HG03432 (cell line): ENCODE measurements around the gene HECTD4.
"Not testable (repeated sequence)": the region's sequence is repeated elsewhere in the genome, so short reads cannot be mapped to it uniquely, and the experiment has no call there.

Experiments
- ATAC-seq: cut with Tn5 transposase; IDR thresholded peaks from one replicate; pipeline ENCODE4 v1.9.1; 2021; ENCODE audit warnings: mild to moderate bottlenecking, moderate library complexity; ENCODE audit not compliant: unreplicated experiment

The HECTD4 gene, protein sequence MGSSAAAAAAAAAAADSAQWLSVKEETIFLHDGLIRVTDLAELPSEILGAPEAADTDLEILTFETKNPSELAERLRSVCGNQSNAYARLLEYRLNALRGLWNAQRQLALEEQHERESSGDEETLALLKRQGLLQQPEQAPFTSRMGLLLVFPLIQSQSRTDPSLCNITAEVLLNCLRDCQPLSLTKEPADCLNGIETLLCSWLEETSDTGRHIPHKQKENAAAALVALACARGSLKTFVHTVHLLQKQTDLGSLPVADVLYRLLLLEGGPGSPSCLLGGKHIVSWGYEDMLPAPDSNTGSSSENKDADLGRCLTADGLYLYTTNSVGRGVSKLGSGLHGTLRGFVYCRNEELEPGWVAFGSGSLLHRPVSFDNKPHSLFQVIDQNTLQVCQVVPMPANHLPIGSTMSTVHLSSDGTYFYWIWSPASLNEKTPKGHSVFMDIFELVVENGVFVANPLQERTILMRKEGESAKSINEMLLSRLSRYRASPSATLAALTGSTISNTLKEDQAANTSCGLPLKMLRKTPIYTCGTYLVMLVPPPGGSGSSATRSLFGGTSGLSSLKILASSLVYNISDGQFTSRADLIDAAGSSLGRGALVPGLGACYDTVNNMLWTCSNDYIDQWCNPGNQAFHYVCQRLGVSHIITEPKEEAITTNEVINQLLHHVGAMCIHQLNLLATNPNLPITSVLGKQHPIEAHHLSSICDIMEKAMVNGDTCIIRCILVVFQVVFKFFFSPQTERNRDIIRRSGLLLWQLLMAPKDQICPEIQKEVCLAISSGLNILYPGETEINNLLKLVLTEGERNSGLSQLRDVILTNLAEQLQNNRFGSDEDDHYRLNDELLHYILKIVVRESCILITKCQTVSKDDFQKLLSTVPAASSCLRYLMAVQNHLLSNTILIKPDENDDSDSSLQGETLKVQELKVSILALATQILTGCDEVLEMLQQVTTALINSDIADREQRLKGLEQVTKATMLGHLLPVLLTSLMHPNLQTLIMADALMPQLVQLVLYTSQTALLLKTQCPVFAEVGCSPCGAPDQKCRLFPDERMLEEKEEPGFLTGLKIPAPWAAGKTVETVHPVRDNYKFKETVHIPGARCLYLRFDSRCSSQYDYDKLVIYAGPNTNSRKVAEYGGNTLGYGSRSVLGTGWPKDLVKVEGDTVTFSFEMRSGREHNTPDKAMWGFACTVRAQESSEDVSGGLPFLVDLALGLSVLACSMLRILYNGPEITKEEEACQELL (N-terminal part only)

DNA sequence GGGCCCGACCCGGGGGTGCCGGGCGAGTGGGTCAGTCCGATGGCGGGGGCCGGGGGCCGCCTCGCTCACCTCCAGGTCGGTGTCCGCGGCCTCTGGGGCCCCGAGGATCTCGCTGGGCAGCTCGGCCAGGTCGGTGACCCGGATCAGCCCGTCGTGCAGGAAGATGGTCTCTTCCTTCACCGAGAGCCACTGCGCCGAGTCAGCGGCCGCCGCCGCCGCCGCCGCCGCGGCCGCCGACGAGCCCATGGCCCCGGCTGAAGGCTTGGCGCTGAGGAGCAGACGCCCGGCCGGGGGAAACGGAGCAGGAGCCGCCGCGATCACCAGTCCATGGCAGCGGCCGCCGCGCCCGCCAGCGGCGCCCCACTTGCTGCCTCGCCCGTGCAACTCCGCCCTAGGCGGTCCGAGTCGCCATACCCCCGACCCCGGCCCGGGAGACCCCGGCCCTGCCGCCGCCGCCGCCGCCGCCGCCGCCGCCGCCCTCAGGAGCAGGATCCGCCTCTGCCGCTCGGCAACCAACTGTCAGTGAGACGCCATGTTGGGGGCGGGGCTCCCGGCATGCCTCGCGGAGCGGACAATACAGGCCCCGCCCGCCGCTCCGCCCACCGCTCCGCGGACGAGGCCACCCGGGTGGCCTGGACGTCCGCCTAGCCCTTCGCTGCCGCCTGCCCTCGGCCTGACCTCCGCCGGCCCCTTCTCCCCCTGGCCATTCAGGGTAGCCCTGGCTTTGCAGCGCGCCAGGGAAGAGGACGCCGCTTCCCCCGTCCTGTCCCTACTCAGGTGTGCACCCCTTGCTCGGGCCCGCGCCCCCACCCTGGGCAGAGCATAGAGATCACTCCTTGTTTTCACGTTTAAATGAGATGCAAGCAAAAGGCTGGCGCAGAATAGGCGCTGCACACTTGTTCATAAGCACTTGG, at the start of gene HECTD4:
Gene HECTD4 (minus strand): TSS at position 549 of the 914 bp plus-strand sequence. CDS start 303 bp downstream, at position 246.
- ATAC-seq = peak; percentile 91

DNA sequence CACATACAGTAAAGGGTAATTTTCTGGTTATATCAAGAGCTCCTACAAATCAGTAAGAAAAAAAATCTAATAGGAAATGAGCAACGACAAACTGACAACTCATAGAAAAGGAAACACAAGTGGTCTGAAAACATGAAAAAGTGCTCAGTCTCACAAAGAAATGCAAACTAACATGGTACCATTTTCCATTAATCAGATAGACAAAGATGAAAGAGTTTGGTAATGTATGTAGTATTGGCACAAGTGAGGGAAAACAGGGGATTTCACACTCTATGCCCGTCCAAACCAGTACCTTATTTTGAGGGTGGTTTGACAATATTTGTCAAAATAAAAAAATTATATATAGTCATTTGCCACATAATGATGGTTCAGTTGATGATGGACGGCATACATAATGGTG, 49.7 kb upstream of the HECTD4 start:
- no peak for ATAC-seq

DNA sequence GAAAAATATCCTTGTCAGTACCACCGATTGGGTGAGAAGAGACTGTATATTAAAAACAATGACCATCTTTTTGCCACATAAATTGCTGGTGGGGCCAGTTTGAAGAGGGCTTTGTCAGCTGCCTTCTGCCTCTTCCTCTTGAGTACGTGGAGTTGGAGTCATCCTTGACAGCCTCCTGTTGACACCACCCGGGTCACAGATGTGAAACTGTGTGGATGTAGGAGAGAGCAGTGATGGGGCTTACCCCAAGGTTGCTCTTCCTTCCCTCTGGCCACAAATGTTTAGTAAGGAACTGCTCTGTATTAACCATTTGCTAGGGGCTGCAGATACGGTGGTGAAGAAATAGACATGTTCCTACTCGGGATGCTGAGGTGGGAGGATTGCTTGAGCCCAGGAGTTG, 48.7 kb upstream of the HECTD4 start:
- no peak for ATAC-seq

DNA sequence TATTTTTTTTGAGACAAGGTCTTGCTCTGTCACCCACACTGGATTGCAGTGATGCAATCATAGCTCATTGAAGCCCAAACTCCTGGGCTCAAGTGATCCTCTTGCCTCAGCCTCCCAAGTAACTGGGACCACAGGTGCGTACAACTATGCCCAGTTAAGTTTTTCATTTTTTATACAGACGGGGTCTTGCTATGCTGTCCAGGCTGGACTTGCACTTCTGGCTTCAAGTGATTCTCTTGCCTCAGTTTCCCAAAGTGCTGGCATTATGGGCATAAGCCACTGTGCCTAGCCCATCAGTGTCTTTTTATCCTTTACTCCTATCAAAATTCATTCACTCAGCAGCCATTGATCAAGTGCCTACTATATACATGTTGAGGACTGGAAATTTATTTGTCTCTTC, 45.5 kb upstream of the HECTD4 start:
- no peak for ATAC-seq

DNA sequence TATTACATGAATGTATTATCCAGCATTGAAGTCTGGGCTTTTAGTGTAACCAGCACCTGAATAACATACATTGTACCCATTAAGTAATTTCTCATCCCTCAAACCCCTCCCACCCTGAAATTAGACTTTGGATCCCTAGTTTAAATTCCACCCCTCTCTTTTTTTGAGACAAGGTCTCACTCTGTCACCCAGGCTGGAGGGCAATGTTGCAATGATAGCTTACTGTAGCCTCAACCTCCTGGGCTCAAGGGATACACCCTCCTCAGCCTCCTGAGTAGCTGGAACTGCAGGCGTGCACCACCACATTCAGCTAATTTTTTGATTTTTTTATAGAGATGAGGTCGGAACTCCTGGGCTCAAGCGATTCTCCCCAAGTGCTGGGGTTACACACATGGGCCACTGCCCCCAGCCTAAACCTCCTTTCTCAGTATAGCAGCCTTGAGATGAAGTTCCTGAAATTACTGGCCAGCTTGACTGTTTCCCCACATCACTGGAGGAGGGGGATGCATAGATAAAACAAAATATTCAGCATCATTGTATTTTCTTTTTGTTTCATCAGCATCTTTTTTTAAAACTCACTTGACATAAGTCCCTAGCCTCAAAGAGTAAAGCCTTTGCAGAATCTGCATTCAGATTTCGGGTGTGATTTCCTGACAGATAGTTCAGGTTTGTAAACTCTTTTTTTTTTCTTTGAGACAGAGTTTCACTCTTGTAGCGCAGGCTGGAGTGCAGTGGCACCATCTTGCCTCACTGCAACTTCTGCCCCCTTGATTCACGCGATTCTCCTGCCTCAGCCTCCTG, 43.6 kb upstream of the HECTD4 start:
- no peak for ATAC-seq

DNA sequence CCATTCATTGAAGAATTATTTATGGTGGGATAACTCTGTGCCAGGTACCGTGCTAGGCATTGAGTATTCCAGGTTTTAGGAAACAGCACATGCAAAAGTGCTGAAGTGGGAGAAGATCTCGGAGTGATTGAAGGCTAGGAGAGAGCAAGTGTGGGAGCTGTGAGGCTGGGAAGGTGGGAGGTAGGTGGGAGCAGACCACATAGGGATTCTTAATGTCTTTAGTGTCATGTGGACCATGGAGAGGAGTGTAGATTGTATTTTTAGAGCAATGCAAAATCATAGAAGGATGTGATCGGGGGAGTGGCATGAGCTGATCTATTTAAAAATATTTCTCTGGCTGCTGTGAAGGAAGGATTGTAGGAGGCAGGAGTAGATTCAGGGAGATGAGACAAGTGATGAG, 41.9 kb upstream of the HECTD4 start:
- ATAC-seq = no peak

DNA sequence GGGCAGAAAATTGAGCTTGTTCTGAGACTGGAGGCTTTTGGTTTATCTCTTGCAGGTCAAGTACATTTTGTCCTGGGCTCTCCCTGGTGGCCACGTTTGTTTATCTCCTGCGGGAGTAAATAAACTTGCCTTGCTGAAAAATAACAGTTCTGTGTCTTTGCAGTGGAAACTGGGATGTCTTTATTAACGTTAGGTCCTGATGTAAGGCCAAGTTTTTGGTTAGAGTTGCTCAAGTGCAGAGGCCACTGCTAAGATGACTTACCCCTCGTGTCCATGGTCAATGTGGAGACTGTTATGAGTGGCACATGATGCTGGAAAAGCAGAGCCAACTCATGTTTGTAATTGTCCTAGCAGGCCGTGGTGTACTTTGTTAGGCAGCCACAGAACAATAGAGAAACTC, 40.3 kb upstream of the HECTD4 start:
- no peak for ATAC-seq

DNA sequence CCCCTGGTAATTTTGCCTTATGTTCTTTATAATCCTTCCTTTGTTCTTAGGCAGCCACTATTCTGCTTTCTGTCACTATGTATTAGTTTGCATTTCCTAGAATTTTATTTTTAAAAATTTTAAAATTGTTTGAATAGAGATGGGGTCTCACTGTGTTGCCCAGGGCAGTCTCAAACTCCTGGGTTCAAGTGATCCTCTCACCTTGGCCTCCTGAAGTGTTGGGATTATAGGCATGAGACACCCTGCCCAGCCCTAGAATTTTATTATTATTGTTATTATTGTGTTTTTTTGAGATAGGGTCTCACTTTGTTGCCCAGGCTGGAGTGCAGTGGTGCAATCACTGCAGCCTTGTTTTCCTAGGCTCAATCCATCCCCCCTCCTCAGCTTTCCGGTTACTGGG, 39.1 kb upstream of the HECTD4 start:
- ATAC-seq = no peak

DNA sequence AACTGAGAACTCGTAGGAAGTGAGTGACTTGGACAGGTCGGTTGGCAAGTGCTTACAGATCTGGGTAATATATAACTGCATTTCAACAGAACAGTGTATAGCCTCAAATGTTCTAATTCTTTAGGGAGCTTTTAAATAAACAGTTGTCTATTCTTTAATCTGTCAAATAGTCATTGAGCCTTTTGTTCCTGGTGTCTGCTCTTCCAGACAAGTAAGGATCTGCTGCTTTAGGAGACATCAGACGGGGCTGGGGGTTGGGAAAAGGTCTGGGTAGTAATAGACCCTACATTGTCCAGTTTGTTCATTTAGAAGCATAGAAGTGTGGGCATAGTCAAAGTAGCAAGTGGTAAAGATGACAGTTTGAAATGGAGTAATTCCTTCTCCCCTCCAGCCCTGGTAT, 38.5 kb upstream of the HECTD4 start:
- ATAC-seq = no peak

DNA sequence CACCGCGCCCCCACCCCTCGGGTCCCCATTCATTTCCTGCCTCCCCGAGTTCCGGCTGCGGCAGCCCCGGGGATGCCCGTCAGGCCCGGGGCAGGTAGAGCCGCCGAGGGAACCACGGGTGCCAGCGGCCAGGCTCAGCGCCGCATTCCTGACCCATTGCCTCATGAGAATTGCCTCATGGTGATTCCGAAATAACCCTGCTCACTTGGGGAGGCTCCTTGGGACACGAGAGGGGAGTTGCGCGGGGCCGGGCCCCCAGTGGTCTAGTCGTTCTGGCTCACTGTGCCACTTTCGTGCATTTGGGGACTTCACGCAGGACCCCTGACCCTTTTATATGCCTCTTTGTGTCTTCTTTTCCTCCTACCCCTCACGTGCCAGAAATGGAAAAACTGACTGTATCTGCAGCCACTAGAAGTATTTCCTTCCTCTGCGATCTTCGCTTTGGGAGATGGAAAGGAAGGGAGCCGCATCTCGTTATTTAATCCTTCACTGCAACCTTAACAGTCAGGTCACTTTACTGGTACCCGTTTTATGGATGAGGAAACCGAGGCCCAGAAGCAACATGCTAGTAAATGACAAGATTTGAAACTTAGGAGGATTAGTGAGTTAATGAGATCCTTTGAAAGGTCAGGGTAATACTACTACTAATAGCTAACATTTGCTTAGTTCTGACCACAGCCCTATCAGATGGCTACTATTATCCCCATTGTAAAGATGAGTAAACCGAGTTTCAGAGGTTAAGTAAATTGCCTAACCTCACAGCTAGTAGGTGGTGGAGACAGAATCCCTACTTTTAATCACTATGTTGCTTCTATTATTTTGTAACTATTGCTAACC, 37.3 kb upstream of the HECTD4 start:
- ATAC-seq = no peak

DNA sequence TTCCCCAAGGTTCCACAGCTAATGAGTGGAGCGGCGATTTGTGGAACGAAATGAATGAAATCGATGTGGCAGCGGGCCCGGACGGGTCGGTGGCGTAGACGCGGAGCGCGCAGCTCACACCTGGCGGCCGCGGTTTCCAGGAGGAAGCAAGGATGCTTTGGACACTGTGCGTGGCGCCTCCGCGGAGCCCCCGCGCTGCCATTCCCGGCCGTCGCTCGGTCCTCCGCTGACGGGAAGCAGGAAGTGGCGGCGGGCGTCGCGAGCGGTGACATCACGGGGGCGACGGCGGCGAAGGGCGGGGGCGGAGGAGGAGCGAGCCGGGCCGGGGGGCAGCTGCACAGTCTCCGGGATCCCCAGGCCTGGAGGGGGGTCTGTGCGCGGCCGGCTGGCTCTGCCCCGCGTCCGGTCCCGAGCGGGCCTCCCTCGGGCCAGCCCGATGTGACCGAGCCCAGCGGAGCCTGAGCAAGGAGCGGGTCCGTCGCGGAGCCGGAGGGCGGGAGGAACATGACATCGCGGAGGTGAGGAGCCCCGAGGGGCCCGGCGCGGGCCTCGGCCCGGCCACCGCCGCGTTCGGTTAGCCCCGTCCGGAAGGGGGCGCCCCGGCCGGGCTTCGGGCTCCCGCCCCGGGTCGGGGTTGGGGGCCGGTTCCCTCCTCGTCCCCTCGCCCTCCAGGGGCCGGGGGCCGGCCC, 36.5 kb upstream of the HECTD4 start, which contains the start of gene PTPN11:
Gene PTPN11 (plus strand): TSS at position 340 of the 689 bp plus-strand sequence. CDS start 165 bp downstream, at position 505.
- ATAC-seq = peak; percentile 79

DNA sequence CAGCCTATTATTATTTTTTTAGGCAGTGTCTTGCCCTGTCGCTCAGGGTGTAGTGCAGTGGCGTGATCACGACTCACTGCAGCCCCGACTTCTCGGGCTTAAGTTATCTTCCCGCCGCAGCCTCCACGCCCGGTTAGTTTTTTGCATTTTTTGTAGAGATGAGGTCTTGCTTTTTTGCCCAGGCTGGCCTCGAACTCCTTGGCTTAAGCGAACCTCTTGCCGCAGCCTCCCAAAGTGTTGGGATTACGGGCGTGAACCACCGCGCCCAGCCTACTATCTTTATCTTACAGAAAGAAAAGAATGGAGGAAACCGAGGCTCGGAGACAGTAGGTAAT, 36.0 kb upstream of the HECTD4 start:
- no peak for ATAC-seq

DNA sequence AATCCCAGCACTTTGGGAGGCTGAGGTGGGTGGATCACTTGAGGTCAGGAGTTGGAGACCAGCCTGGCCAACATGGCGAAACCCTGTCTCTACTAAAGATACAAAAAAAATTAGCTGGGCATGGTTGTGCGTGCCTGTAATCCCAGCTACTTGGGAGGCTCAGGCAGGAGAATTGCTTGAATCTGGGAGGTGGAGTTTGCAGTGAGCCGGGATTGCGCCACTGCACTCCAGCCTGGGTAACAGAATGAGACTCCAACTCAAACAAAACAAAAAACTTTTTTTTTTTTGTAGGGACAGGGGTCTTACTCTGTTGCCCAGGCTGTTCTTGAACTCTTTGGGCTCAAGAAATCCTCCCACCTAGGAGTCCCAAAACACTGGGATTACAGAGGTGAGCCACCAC, 33.2 kb upstream of the HECTD4 start:
- not testable (repeated sequence) for ATAC-seq

DNA sequence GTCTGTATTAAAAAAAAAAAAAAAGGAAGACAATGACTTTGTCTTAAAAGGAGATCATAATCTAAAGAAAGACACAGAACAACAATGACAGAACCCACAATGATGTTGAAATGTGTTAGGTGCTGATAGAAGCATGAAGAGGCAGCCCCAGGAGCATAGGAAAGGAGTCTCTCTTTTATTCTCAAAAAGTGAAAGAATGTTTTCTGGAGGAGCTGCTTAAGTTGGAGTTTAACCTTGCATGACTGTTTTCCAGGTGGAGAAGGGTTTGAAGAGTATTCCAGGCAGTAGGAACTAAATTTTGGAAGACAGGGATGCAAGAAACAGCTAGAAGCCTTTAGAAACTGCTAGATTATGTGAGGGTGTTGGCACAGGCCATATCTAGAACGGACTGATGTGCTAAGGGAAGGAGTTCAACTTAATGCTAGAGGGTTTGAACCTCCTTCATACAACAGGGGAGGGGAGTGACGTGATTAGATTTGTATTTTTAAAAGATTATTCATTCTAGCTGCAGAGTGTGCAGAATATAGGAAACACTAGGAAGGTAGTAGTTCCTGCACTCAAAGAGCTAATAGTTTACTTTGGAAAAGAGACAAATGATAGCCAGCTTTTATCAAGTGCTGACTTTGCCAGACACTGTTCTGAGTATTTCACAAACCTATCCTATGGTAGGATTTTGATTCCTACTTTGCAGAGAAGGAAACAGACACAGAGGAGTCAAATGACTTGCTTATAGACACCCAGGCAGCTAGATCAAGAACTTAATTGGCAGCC, 31.8 kb upstream of the HECTD4 start:
- ATAC-seq = no peak

DNA sequence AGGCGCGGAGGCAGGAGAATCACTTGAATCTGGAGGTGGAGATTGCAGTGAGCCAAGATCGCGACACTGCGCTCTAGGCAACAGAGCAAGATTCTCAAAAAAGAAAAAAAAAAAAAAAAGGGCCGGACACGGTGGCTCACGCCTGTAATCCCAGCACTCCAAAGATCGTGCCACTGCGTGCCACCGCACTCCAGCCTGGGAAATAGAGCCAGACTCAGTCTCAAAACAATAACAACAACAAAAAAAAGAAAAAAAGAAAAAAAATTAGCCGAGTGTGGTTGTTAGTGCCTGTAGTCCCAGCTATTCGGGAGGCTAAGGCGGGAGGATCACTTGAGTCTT, 27.6 kb upstream of the HECTD4 start:
- ATAC-seq = no peak

DNA sequence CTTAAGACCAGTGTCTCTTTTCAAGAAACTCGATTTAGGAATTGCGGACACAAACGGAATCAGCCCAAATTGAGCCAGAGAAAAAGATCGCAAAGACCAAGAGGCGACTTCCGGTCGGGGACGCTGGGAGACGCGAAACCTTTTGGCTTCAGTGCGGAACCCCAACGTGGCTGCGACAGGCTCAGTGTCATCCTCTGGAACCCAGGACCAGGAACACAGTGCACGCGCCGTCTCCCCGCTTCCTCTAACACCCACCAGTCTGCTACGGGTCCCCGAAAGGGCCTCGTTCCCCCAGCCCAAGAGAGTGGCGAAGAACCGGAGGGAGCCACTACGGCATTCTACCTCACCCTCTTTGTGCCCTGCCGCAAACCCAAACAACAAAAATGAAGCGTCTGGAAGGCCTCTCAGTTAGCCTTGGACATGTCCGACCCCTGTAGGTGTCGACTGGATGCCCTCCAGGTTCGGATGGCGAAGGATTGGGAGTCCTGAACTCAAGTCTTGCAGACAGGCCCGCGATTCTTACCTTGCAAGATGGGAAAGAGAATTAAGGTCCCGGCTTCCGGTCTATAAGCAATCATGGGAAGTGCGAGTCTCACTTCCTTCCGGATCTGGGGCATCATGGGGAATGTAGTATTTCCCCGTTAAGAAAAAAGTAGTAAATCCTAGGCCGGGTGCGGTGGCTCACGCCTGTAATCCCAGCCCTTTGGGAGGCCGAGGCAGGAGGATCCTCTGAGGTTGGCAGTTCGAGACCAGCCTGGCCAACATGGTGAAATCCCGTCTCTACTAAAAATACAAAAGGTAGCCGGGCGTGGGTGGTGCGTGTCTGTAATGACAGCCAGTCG, 27.1 kb upstream of the HECTD4 start, which contains the start of gene RPL6:
Gene RPL6 (minus strand): TSS at position 542 of the 842 bp plus-strand sequence. CDS start 949 bp downstream, outside the sequence.
- peak; percentile 81 for ATAC-seq
